GM12892 (cell line): ENCODE measurements around the gene DUXB.

Experiments
- POLR2A ChIP-seq: IDR thresholded peaks from 2 replicates; pipeline ENCODE4 v1.6.1; 2011; ENCODE audit warnings: low read depth, low read length, control low read depth
- POLR2AphosphoS5 ChIP-seq: IDR thresholded peaks from 2 replicates; pipeline ENCODE4 v1.6.1; 2011; ENCODE audit warnings: low read depth, low read length, control low read depth
- TAF1 ChIP-seq: IDR thresholded peaks from 2 replicates; pipeline ENCODE4 v1.6.1; 2011; ENCODE audit warnings: low read depth, mild to moderate bottlenecking, control low read depth, low read length, borderline replicate concordance

DNA sequence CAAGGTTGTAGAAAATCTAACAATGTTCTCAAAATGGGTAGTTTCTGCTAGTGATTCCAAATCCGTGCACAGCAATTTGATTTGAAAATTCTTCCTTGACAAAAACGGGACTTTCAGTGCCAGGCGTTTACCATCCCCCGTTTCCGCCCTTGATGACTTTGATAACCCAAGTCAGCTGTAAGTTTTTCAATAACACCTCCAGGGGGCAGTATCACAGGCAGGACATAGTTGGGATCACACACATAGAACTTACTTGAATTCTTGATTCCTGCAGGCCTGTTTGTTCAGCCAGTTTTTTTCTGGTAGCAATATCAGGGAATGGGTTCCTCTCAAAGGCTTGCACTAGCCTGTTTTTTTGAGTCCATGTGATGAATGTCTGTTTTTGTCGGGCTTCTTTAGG is 5.6 kb downstream of the DUXB start:
- no peak for TF ChIP-seq POLR2A
- TF ChIP-seq POLR2AphosphoS5: no peak
- TF ChIP-seq TAF1: no peak
